Measurements from ENCODE around the gene SUSD5.
"Not testable (repeated sequence)": the region's sequence is repeated elsewhere in the genome, so short reads cannot be mapped to it uniquely, and the experiment has no call there.

SUSD5 gene

DNA sequence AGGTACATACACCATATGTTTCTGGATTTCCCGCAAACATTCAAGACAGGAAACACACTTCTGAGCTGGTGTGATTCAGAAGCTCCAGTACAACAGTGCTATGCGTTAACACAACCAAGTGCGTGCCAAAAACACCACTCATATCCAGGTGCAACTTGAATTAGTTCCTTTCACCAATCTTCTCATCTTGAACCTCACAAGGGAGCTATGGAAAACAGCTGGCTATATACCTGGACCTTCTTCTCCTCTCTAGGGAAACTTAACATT is 31.3 kb downstream of the SUSD5 start:
- no peak for DNase-seq

GRCh38 chr3:33186524-33187367 is 31.9 kb downstream of the SUSD5 start:
- DNase-seq: no peak

- no peak for DNase-seq
These were observed 33.7 kb downstream of the SUSD5 start for GRCh38 chr3:33184863-33185262.

DNA sequence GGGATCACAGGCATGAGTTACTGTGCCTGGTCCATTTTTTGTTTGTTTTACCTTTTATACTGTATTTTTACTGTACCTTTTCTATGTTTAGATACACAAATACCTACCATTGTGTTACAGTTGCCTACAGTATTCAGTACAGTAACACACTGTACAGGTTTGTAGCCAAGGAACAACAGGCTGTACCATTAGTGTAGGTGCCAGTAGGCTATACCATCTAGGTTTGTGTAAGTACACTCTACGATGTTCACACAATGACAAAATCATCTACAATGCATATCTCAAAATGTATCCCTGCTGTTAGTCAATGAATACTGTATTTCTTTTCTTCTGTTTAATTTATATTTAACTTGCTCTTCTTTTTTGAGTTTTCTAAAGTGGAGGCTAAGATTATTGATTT is 37.0 kb downstream of the SUSD5 start:
- not testable (repeated sequence) for DNase-seq

DNA sequence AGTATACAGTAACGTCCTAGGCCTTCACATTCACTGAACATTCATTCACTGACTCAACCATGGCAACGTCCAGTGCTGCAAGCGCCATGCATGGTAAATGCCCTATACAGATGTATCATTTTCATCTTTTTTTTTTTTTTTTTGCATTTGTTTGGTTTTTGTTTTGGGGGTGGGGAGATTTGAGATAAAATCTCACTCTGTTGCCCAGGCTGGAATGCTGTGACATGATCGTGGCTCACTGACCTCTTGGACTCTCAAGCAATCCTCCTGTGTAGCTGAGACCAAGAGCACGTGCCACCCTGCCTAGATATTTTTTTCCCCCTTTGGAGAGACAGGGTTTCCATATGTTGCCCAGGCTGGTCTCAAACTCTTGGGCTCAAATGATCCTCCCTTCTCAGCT is 37.4 kb downstream of the SUSD5 start:
- no peak for DNase-seq

- DNase-seq: no peak
These were observed 39.5 kb downstream of the SUSD5 start for GRCh38 chr3:33179132-33179531.

DNA sequence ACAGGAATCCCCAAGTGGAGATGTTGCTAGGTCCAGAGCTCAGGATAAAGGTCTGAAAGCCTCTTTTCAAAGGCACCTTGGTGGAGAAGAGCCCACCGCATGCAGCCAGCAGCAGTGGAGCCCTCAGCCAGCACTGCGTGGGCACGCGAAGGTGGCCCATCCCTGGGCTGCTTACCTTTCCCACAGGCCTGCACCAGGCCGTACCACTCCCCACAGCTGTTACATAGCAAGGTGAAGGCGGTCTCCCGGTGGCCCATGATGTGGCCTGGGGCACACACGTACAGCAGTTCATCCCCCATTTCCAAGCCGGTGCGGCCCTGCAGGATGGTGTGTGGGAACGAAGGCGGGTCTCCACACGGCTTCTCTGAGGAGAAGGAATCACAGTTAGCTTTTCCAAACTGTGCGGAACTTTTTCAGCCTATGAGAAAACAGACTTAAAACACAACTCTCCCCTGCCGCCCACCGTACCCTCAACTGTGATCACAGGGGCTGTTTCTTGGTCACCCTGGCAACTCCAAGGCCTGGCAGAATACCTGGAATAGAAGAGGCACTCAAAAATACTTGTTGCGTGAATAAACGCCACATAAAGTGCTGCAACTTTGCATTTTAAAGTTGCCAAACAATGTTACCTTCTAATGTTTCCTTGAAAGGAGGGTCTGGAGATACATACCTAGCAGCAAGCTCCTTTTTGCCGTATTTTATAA is 43.7 kb downstream of the SUSD5 start:
- no peak for DNase-seq

- DNase-seq: no peak
These were observed 44.5 kb downstream of the SUSD5 start for GRCh38 chr3:33174095-33174494.

- DNase-seq: no peak
These were observed 44.9 kb downstream of the SUSD5 start for GRCh38 chr3:33173672-33174071.

DNA sequence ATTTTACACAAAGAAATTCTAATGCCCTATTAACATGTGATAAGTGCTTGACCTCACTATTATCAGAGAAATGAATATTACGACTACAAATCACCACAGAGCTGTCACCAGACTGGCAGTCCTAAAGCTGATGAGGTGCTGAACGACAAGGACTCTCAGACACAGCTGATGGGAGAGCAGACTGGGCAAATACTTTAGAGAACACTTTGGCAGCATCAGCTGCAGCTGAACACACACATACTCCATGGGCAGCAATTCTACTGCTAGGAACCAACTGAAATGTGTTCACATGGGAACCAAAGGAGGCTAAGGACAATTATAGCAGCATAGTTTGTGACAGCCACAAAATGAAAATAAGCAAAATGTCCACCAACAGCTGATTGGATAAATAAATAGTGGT is 45.5 kb downstream of the SUSD5 start:
- DNase-seq: no peak

DNA sequence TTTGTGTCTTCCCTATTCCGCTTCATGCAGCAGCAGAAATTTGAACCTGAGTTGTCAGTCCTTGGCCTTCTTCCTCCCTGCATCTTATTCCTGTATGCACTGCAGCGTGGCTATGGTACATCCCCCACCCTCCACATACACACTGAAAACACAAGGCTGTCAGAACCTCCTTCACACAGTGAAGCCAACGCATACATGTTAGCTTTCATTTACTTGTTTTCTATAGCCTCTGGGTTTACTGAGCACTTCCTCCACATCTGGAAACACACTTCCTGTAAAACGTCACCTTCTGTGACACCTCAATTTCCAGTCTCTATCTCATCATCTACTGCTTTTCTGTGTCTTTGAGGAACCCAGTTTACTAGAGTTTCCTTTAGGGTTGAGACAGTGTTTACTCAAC is 47.0 kb downstream of the SUSD5 start:
- DNase-seq: no peak

DNA sequence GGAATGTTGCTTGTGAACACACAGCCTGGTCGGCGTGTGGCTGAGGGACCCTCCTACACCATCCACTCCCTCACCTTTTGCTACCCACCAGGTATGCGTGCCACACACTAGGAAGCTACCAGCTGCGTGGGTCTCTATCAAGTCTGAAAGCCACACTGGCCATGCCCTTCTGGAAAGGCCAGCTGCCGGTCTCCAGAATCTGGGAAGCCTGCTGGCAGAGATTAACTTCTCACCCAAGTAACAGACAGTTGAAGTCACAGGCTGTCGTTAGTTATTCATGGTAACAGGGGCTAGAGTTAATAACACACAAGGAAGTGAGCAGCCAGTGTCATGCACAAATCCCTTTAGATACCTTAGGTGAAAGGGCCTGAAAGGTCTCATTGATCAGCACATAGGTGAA is 48.1 kb downstream of the SUSD5 start:
- no peak for DNase-seq

DNA sequence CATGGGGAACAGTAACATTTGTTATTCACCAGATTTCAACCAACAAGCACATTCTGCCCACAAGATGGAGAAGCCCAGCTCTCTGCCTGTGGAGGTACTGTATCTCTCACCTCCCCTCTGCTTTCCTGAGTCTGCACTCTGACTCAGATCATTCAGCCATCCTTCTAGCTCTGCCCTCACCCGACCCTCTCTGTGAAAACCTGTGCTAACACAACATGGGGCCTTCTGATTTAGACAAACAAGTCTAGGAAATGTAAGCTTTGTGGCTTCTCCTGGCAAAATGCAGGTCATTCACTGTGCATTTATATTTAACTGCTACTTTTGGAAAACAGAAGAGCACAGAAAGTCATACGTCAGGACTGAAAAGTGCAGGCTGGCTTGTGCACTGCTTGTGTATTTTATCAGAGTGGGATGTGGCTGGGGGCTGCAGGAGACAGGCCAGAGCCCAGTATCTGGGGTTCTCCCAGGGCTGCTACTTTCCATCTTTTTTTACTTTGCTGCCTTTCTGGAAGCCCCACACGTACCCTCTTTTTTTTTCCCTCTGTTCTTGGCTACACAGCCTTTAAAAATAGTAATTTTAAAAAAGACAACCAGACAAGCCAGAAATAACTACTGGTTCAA is 50.8 kb downstream of the SUSD5 start:
- DNase-seq: no peak

DNA sequence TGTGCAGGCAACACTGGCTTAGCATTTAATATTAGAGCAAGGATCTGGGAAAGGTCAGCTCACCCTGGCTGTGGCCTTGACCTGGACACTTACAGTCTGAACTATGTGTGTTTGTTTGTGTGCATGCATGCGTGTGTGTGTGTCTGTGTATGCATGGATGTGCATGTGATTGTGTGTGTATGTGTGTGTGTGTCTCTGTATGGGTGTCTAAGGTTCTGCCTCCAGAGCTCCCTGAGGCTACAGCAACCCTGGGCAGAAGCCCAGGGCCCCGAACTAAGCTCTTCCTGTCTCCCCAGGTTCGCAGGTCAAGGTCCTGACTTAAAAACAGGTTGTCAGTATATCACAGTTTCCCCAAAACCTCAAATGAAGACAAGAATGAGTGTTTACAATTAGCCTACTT is 51.3 kb downstream of the SUSD5 start:
- no peak for DNase-seq

- no peak for DNase-seq
These were observed 52.5 kb downstream of the SUSD5 start for GRCh38 chr3:33166095-33166494.

- no peak for DNase-seq
These were observed 53.2 kb downstream of the SUSD5 start for GRCh38 chr3:33165372-33165771.

GRCh38 chr3:33162621-33163020 is 56.0 kb downstream of the SUSD5 start:
- not testable (repeated sequence) for DNase-seq

DNA sequence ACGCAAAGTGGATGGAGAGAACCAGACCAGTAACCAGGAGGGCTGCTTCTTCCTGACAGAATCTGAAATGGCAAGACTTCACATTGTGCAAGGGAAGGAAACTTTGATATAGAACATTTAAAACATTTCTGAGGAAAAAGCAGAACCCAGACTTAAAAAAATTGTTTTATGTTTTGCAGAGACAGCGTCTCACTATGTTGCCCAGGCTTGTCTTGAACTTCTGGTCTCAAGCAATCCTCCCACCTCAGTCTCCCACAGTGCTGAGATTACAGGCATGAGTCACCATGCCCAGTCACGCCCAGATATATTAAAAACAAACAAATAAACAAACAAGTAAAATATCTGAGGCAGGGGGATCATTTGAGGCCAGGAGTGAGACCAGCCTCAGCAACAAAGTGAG is 58.6 kb downstream of the SUSD5 start:
- no peak for DNase-seq

DNA sequence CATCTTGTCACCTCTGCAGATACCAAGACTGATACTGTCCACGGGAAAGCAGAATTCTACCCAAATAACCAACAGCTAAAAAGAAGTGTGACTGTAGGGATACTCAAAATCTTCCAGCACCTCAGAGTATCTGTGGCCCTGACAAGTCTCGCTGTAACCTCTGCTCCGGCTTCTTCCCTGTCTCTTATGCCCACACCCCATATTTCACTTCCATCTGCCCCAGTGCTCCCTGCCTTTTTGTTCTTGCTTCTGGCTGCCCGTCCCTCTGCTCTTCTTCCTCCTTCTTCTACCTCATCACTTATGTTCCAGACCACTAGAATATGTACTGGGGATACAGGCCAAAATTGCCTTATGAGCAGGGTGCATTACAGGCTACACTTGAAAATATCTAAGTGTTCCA is 59.4 kb downstream of the SUSD5 start:
- no peak for DNase-seq

DNA sequence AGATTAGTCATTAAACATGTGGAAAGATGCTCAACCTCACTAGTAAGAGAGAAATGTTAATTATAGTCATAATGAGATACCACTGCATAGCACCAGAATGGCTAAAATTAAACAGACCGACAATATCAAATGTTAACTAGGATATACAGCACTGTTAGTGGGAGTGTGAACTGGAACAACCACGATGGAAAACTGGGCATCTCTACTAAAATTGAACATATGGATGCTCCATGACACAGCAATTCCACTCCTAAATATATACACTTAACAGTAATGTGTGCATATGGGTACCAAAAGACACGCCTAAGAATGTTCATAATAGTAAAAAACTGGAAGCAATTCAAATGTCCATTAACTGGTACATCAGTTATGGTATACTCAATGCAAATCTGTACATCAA is 63.3 kb downstream of the SUSD5 start:
- no peak for DNase-seq

GRCh38 chr3:33153782-33154181 is 64.8 kb downstream of the SUSD5 start:
- no peak for DNase-seq

DNA sequence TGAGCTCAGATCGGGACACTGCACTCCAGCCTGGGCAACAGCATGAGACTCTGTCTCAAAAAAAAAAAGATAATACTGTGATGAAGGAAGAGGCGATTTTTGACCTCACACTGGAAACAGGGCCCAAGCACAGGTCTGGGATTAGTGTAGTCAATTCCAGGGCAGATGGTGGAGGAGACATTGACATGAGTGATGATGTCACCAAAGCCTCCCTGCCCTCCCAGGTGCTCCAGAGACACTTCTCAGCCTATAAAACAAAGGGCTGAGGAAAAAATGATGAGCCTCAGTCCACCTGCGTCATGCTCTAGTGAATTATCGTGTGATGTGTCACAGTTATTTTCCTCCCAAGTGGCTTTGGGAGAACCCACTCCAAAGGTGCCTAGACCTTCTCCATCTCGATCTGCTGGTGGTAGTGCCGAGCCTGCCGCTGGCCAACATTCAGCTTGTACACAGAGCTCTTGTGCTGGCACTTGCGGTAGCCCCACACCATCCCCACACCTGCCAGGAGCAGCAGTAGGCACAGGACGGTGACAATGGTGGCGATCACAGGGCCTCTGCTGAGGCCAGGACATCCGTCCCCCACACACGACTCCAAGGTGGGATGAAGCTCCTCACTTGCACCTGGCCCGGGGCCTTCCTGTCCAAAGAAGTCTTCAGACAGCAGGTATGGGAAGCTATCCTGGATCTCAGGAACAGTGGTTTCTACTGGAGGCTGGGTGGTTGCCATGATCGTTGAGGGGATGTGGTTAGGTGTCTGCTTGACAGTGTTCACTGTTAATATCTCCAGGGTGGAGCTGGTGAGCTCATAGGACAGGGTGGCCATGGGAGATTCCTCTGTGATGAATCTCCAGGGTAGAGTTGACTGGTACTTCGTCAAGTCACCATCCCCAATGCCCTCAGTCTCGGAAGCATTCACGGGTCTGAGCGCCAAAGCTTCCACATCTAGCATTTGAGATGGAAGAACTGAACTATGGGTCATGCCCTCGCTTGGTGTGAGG is 65.9 kb downstream of the SUSD5 start:
- no peak for DNase-seq

DNA sequence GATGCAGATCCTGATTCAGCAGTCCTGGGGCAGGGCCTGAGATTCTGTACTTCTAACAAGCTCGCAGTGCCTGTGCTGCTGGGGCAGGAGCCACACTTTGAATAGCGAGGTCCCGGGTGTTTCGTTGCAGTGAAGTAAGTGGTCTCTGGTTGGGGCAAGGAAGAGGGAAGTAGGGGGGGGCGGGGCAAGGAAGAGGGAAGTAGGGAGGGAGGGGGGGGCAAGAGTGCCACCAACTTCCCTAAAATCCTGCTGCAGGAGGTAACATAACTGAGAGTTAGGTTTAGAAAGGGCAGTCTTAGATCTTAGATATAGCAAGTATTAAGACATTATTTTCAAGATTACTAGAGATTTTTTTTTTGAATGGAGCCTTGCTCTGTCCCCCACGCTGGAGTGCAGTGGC is 69.3 kb downstream of the SUSD5 start:
- DNase-seq: no peak

Measured in effector CD4-positive, alpha-beta T cell (primary cell).